ENCODE data around the gene KIAA1614.

DNA sequence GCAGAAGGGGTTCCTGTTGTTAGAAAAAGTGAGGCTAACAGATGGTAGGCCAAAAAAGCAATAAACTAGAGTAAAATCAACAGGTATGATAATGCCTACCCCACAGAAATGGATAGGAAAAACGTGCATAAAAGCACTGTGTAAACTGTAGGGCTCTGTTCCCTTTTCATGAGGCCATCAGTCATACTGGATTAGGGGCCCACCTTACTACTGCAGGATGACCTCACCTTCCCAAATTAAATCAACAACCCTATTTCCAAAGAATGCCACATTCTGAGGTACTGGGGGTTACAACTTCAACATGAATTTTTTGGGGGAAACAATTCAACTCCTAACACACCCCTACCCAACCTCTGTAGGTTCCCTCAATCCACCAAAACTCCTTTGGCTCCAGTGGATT is 54.9 kb downstream of the KIAA1614 start:
- no peak for TF ChIP-seq POLR2AphosphoS5 (IDR thresholded peaks at IDR 0.05)
- TF ChIP-seq POLR2A (IDR thresholded peaks at IDR 0.05): no peak
